B cell (primary cell): ENCODE measurements around the gene TEAD1. TPM values are rescaled to one million over a fixed set of nuclear protein-coding genes. Genes with fewer than 3 reads are reported as not detected.

Experiments
- ATAC-seq: fragments of 200-7000 bp; cut with Tn5 transposase; one replicate; pipeline ENCODE4 v1.10.0; 2021; ENCODE audit warnings: low read depth, mild to moderate bottlenecking, moderate number of reproducible peaks, moderate library complexity
- CTCF ChIA-PET: fragments of 350-600 bp; sonication (Branson Sonifier 250); formaldehyde crosslinking; loops from one replicate; lab custom pipeline; 2021; ENCODE audit warnings: antibody characterized with exemption, inconsistent platforms; lab: Charles Lee
- POLR2A ChIA-PET: fragments of 350-600 bp; sonication (Branson Sonifier 250); formaldehyde crosslinking; loops from one replicate; lab custom pipeline; 2021; ENCODE audit warnings: antibody characterized with exemption; lab: Charles Lee
- DNase-seq: peaks from one replicate; pipeline ENCODE4 v3.0.0; 2013
- H2AFZ ChIP-seq: 2 replicates; pipeline ENCODE4 v1.6.1; 2012; ENCODE audit warnings: mild to moderate bottlenecking, low read depth, low read length; ENCODE audit not compliant: insufficient read depth, poor library complexity, severe bottlenecking
- H3K27ac ChIP-seq, 2 donors: 1 replicate in 1 of 2; 2 replicates in 1 of 2; pipeline ENCODE4 v1.5.1; 2012 to 2013; ENCODE audit warnings: low read length in 2 of 2, mild to moderate bottlenecking in 2 of 2, moderate library complexity in 1 of 2
- H3K27me3 ChIP-seq, 4 experiments: fragments of 200-600 bp in 1 of 4; sonication (generic) in 1 of 4; replicated peaks in 1 of 4; 1 replicate in 2 of 4; 2 replicates in 2 of 4; pipeline versions ENCODE4 v1.6.1 to v1.7.0; 2013 to 2016; ENCODE audit warnings: low read length in 3 of 4, mild to moderate bottlenecking in 2 of 4, mixed read lengths in 1 of 4, moderate library complexity in 1 of 4; ENCODE audit not compliant: insufficient read depth in 4 of 4, control insufficient read depth in 3 of 4; ENCODE audit errors: control extremely low read depth in 1 of 4
- H3K36me3 ChIP-seq, 2 experiments: replicated peaks in 1 of 2; 1 replicate in 1 of 2; 2 replicates in 1 of 2; pipeline versions ENCODE4 v1.6.1 to v1.7.1; 2013; ENCODE audit warnings: low read length in 1 of 2; ENCODE audit not compliant: insufficient read depth in 2 of 2, control insufficient read depth in 1 of 2; ENCODE audit errors: control extremely low read depth in 1 of 2, extremely low read depth in 1 of 2
- H3K4me1 ChIP-seq, 2 donors: fragments of 200-600 bp in 1 of 2; sonication (generic) in 1 of 2; 1 replicate in 1 of 2; 2 replicates in 1 of 2; pipeline versions ENCODE4 v1.5.1 to v1.6.1; 2013 to 2017; ENCODE audit warnings: low read length in 2 of 2; ENCODE audit not compliant: control insufficient read depth in 2 of 2, insufficient read depth in 2 of 2
- H3K4me2 ChIP-seq: replicated peaks from 2 replicates; pipeline ENCODE3; 2012; ENCODE audit warnings: mild to moderate bottlenecking, low read depth, low read length; ENCODE audit not compliant: poor library complexity, severe bottlenecking
- H3K4me3 ChIP-seq, 5 experiments: fragments of 200-600 bp in 1 of 5; sonication (generic) in 1 of 5; 1 replicate in 3 of 5; 2 replicates in 2 of 5; pipeline versions ENCODE4 v1.5.1 to v1.7.0; 2011 to 2016; ENCODE audit warnings: low read length in 4 of 5, mild to moderate bottlenecking in 4 of 5, low read depth in 2 of 5, control low read depth in 1 of 5, moderate library complexity in 1 of 5; ENCODE audit not compliant: insufficient read depth in 1 of 5; ENCODE audit errors: control extremely low read depth in 1 of 5, extremely low read depth in 1 of 5
- H3K79me2 ChIP-seq: fragments of 200-600 bp; sonication (generic); one replicate; pipeline ENCODE4 v1.6.0; 2016; ENCODE audit warnings: low read length; ENCODE audit not compliant: control insufficient read depth, insufficient read depth
- H3K9ac ChIP-seq: fragments of 200-600 bp; sonication (generic); 2 replicates; pipeline ENCODE4 v1.6.1; 2017; ENCODE audit warnings: mild to moderate bottlenecking, low read length, moderate library complexity
- H3K9me3 ChIP-seq, 3 donors: one replicate each; pipeline versions ENCODE4 v1.6.1 to v1.7.1; 2013; ENCODE audit warnings: low read length in 2 of 3; ENCODE audit not compliant: control insufficient read depth in 2 of 3, insufficient read depth in 1 of 3; ENCODE audit errors: control extremely low read depth in 1 of 3
- H4K20me1 ChIP-seq: 2 replicates; pipeline ENCODE4 v1.6.0; 2012; ENCODE audit warnings: mild to moderate bottlenecking, low read length; ENCODE audit not compliant: insufficient read depth, control insufficient read depth, poor library complexity, severe bottlenecking
- H3K27ac Mint-ChIP-seq: one replicate; pipeline ENCODE4 v1.8.0; 2021; ENCODE audit warnings: mixed read lengths
- H3K27me3 Mint-ChIP-seq: one replicate; pipeline ENCODE4 v1.8.0; 2021; ENCODE audit warnings: mixed read lengths
- H3K4me1 Mint-ChIP-seq: one replicate; pipeline ENCODE4 v1.8.0; 2021; ENCODE audit warnings: mixed read lengths
- H3K4me3 Mint-ChIP-seq: one replicate; pipeline ENCODE4 v1.8.0; 2021; ENCODE audit warnings: mixed read lengths
- H3K9me3 Mint-ChIP-seq: one replicate; pipeline ENCODE4 v1.8.0; 2022; ENCODE audit warnings: mixed read lengths; ENCODE audit not compliant: insufficient read depth
- EZH2 ChIP-seq: IDR thresholded peaks from 2 replicates; pipeline ENCODE4 v1.6.1; 2012; ENCODE audit warnings: borderline replicate concordance, low read depth, mild to moderate bottlenecking, moderate library complexity, low read length; ENCODE audit not compliant: insufficient read depth, poor library complexity, severe bottlenecking
- WGBS: methylation state at CpG from one replicate; pipeline ENCODE4 v1.1.5; 2013; ENCODE audit warnings: missing lambda C conversion rate; ENCODE audit not compliant: insufficient coverage; 5-methylcytosine and 5-hydroxymethylcytosine counted together
- intact Hi-C: fragments of 100-400 bp; cut with micrococcal nuclease; formaldehyde crosslinking; loops from one replicate; pipeline ENCODE4 v1.10.0; 2022
- polyA plus RNA-seq: library from polyadenylated mRNA; depleted of rRNA; stranded (reverse); fragments of >200 nt; gene quantifications from 2 replicates; pipeline ENCODE4 v1.2.3, GENCODE V29; 2012
- total RNA-seq, 2 donors: library from RNA; stranded (reverse); fragments of 120-200 nt in 1 of 2; gene quantifications; 1 replicate in 1 of 2; 2 replicates in 1 of 2; pipeline versions ENCODE4 v1.2.3 to v1.2.4, GENCODE V29; 2013 to 2022
- TF ChIP-seq, protein P1 (sequence below): fragments of 200-600 bp; IDR thresholded peaks from one replicate; pipeline ENCODE4 v1.8.0; 2022; ENCODE audit warnings: antibody characterized with exemption, mild to moderate bottlenecking

TEAD1 gene
- total and polyA plus RNA-seq, 2 donors (not counting 1 experiment from before 2014, with no cell fraction given) = 0.30 TPM; not detected in 1

DNA sequence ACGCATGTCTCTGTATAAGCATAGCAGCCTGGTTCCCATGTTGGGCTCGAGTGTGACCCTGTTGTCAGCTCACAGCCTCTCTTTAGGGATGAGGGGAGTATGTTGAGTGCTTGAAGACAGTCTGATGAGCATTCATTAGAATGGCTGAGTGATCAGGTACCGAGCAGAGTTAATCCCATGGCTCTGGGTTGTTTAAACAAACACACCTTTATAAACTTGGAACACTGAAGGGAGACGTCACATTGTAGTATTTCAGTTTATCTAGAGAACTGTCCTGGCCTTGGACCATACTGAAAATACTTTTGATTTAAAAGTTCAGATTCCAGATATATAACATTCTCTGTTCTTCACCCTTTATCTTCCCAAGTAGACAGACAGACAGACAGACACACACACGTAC, 76.0 kb downstream of the TEAD1 start:
- no peaks in the 10 kb centered on the region for H3K9me3 Mint-ChIP-seq
- no peaks in the 10 kb centered on the region for H3K27me3 Mint-ChIP-seq

DNA sequence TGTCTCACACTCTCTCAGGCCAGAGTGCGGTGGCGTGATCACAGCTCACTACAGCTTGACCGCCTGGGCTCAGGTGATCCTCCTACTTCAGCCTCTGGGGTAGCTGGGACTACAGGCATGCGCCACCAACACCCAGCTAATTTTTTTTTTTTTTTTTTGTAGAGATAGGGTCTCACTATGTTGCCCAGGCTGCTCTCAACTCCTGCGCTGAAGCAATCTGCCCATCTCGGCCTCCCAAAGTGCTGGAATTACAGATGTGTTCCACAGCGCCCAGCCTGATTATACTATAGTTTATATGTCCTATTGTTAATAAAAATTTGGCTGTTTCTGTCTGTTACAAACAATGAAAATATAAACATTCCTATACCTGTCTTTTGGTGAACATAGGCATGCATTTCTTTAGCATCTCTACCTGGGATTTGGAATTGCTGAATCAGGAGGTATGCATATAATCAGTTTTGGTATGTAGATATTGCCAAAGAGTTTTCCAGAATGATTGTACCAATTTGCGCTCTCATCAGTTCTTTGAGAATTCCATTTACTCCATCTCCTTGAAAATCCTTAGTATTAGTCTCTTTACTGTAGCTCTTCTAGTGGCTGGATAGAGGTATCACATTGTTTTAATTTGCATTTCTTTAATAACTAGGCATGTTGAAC, 78.8 kb downstream of the TEAD1 start:
- no peak for ATAC-seq
- DNase-seq = no peak
- Histone ChIP-seq H4K20me1 (no peaks in the 10 kb centered on the region), H3K79me2 (no peaks in the 10 kb centered on the region), H3K9ac (no peak overlapping the region), H3K4me1 (no peaks in the 10 kb centered on the region), H3K36me3 (no peaks in the 10 kb centered on the region), H3K9me3 (no peaks in the 10 kb centered on the region), H3K4me3 (no peak overlapping the region), H3K4me2 (no peak overlapping the region), H3K27ac (no peak overlapping the region), H3K27me3 (no peaks in the 10 kb centered on the region), H2AFZ (no peak overlapping the region)
- no peaks in the 10 kb centered on the region for H3K9me3 Mint-ChIP-seq
- H3K4me1 Mint-ChIP-seq = no peaks in the 10 kb centered on the region
- H3K27ac Mint-ChIP-seq = no peak overlapping the region
- H3K4me3 Mint-ChIP-seq = no peak overlapping the region
- no peak for TF ChIP-seq EZH2
- TF ChIP-seq, protein P1, sequence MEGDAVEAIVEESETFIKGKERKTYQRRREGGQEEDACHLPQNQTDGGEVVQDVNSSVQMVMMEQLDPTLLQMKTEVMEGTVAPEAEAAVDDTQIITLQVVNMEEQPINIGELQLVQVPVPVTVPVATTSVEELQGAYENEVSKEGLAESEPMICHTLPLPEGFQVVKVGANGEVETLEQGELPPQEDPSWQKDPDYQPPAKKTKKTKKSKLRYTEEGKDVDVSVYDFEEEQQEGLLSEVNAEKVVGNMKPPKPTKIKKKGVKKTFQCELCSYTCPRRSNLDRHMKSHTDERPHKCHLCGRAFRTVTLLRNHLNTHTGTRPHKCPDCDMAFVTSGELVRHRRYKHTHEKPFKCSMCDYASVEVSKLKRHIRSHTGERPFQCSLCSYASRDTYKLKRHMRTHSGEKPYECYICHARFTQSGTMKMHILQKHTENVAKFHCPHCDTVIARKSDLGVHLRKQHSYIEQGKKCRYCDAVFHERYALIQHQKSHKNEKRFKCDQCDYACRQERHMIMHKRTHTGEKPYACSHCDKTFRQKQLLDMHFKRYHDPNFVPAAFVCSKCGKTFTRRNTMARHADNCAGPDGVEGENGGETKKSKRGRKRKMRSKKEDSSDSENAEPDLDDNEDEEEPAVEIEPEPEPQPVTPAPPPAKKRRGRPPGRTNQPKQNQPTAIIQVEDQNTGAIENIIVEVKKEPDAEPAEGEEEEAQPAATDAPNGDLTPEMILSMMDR = no peak
- POLR2A ChIA-PET = no interaction called here
- H3K27me3 Mint-ChIP-seq = no peaks in the 10 kb centered on the region
- CTCF ChIA-PET = no interaction called here
- no CpG with 5 or more reads among the region's 8 CpGs for WGBS
- intact Hi-C loops = no loop called here

More for the DNA sequence above, 76.0 kb downstream of the TEAD1 start:
- H3K4me3 ChIP-seq = no peak overlapping the region
- ATAC-seq (no peak), DNase-seq (no peak)
- no peak overlapping the region for H3K27ac ChIP-seq
- Mint-ChIP-seq H3K27ac (no peak overlapping the region), H3K4me3 (no peak overlapping the region), H3K4me1 (no peaks in the 10 kb centered on the region)
- TF ChIP-seq, protein P1 = no peak
- TF ChIP-seq EZH2 = no peak
- H3K9ac ChIP-seq = no peak overlapping the region
- 97% methylated on average over 3 of the region's 5 CpGs for WGBS
- no peaks in the 10 kb centered on the region for H3K4me1 ChIP-seq
- no peaks in the 10 kb centered on the region for H3K9me3 ChIP-seq
- intact Hi-C loops = no loop called here
- H2AFZ ChIP-seq = no peak overlapping the region
- no peaks in the 10 kb centered on the region for H3K36me3 ChIP-seq
- H3K27me3 ChIP-seq = no peaks in the 10 kb centered on the region
- ChIA-PET POLR2A (no interaction called here), CTCF (no interaction called here)
- no peak overlapping the region for H3K4me2 ChIP-seq
- no peaks in the 10 kb centered on the region for H4K20me1 ChIP-seq
- H3K79me2 ChIP-seq = no peaks in the 10 kb centered on the region
